ENCODE results near the gene MARCHF4. TPM values are rescaled to one million over a fixed set of nuclear protein-coding genes. Genes with fewer than 3 reads are reported as not detected.

Gene MARCHF4
- total RNA-seq: not detected in 2 replicates

- intact Hi-C loops (cut with micrococcal nuclease): loop anchor here (1.0 kb wide), 1 partner anchor 40 kb away; the partner anchor contains the start of gene SMARCAL1
These were observed at the start of gene MARCHF4 for GRCh38 chr2:216371721-216372702. MARCHF4 (minus strand) TSS chr2:216372483; CDS start chr2:216370260, 2,223 bp downstream.

DNA sequence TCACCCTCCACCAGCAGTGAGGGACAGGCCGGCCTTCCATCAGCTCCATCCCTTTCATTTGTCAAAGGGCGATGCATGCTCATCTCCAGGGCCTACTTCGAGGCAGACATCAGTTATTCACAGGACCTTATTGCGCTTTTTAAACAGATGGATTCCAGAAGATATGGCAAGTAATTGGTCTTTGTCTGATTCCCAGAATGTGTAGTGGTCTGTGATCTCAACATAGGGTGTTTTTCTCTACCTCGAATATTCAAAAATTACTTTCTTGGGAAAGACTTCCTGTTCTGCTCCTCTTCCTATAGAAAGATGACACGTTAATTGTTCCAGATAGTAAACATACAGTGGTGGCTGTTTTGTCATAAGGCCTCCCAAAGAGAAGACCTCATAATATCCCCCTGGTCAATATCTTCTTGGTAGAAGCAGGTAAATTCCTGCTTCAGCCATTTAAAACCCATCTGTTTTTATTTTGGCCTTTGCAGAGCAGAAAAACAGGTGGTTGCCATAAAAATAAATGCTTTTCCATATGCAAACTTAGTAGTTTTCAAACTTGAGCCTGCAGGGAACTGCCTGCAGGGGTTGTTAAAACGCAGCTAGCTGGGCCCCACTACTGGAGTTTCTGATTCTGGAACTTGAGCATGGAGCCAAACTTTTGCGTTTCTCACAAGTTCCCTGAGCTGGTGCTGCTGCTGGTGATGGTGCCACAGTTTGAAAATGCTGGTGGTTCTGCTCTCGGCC is 48.3 kb upstream of the MARCHF4 start:
- intact Hi-C loops (cut with micrococcal nuclease): no loop called here

GRCh38 chr2:216418981-216419380 is 46.7 kb upstream of the MARCHF4 start:
- intact Hi-C loops (cut with micrococcal nuclease): no loop called here

DNA sequence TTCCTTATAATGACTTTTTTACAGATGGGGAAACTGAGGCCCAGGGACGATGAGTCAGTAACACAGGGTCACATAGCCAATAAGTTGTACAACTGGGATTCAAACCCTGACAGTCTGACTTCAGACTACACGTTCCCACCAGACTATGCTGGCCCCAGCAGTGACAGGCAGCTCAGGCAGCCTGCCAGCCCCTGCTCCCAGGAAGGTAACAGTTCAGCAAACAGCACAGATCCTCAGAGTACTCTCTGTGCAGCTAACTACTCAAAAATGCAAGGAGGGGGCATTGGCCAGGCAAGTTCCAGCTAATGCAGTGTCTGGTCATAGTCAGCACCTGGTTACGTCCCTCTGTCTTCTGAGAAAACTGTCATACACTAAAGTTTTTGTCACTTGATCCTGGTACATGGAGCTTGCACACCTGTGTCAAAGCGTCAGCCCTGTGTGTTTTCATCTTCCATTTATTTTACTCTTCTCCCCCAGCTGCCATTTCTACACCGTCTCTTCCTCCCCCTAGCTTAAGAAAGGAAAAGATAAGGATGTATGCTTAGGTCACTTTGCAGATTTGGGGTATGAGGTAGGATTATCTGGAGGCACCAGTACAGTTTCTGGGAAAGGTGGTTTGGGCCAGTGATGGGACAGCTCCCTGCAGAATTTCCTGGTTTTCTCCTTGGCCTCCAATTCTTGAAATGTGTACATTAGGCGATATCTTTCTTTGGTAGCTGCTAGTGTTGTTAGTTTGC is 44.5 kb upstream of the MARCHF4 start:
- intact Hi-C loops (cut with micrococcal nuclease): no loop called here

DNA sequence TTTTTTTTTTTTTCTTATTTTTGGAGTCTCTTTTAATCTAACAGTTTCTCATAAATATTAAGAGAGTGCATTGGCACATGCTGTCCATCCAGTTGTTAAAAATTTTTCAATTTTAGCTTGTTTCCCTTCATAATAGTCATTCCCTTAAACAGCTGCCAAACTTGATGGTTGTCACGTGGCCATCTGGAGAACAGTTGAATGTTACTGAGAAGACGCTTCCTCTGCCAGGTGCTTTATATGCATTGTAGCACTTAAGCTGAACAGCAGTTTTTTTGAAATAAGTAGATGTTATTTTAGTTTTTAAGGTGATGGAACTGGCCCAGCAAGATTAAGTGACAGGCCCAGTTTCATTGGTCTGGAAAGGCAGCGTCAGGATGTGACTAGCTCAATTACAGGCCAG is 43.3 kb upstream of the MARCHF4 start:
- intact Hi-C loops (cut with micrococcal nuclease): no loop called here

GRCh38 chr2:216414772-216415319 is 42.6 kb upstream of the MARCHF4 start:
- intact Hi-C loops (cut with micrococcal nuclease): loop anchor here (5.0 kb wide), 1 partner anchor 1812 kb away; no protein-coding TSS in a partner anchor

- intact Hi-C loops (cut with micrococcal nuclease): loop anchor here (2.0 to 5.0 kb wide), 2 partner anchors 25 to 1813 kb away; no protein-coding TSS in a partner anchor
These were observed 41.6 kb upstream of the MARCHF4 start for GRCh38 chr2:216413882-216414281.

DNA sequence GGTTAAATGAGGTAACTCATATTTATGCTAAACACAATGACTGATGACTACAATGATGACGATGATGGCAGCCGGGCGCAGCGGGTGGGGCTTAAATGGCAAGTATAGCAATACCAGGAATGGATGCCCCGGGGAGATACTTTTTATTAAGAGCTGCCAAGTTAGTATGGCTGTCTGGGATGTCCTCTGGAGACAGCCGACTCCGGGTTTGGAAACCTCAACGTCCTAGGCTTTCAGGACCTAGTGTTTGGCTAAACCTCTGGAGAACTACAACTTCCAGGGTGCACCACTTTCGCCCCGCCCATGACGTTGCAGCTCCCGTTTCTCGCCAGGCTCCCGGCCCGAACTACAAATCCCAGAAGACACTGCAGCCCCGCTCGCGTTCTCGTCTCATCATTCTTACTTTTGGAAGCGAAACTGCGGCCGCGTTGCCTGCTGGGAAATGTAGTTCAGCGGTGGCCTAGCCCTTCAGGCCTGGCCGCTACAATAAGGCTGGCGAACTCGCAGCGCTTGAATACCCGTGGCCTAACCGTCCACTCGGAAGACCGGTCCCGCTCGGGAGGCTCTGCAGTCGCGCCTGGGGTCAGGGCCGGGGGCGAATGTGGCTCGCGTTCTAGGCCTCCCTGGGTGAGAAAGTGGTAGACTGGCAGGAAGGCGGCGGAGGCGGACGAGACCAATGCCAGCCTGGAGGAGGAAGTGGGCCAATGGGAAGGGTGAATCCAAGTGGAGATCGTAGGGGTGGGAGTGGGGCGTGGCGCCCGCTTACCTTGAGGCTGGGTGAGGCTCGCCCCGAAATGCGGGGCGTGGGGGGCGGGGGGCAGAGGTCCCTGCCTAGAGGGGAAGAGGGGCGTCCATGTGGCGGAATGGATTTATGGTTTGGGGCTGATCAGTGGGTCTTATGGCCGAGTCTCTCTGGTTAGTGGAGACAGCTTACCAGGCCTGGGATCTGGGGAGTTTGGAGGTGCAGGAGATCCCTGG is 40.0 kb upstream of the MARCHF4 start, which contains the start of gene SMARCAL1:
SMARCAL1 (plus strand) TSS at position 463 of the 978 bp plus-strand sequence. CDS start 2,221 bp downstream, outside the sequence.
- intact Hi-C loops (cut with micrococcal nuclease): loop anchor here (1.0 to 5.0 kb wide), 10 partner anchors 24 to 1858 kb away; partner anchors contain the start of genes AAMP, ATIC, MARCHF4 and MREG

DNA sequence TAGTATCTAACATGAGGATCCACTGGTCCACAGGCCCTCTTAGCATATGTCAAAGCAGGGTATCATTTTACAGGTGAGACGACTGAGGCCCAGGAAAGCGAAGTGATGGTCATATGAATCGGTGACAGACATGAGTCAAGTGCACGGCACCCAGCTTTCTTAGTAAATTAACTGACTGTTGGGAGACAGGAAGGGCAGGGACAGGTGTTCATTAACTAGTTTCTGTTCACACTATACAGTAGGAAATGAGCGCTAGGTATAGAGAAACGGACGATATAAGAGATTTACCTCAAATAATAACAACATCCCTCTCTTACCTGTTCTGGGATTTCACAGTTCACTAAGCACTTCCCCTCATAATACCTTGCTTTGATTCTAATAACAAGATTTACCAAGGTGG is 38.3 kb upstream of the MARCHF4 start:
- intact Hi-C loops (cut with micrococcal nuclease): loop anchor here (5.0 kb wide), 1 partner anchor 1817 kb away; no protein-coding TSS in a partner anchor

GRCh38 chr2:216408426-216409290 is 36.4 kb upstream of the MARCHF4 start:
- intact Hi-C loops (cut with micrococcal nuclease): no loop called here

- intact Hi-C loops (cut with micrococcal nuclease): loop anchor here (1.0 kb wide), 1 partner anchor 19 kb away; no protein-coding TSS in a partner anchor
These were observed 34.5 kb upstream of the MARCHF4 start for GRCh38 chr2:216406826-216407225.

- intact Hi-C loops (cut with micrococcal nuclease): loop anchor here (2.0 kb wide), 3 partner anchors 183 to 261 kb away; no protein-coding TSS in a partner anchor
These were observed 33.3 kb upstream of the MARCHF4 start for GRCh38 chr2:216405588-216405987.

DNA sequence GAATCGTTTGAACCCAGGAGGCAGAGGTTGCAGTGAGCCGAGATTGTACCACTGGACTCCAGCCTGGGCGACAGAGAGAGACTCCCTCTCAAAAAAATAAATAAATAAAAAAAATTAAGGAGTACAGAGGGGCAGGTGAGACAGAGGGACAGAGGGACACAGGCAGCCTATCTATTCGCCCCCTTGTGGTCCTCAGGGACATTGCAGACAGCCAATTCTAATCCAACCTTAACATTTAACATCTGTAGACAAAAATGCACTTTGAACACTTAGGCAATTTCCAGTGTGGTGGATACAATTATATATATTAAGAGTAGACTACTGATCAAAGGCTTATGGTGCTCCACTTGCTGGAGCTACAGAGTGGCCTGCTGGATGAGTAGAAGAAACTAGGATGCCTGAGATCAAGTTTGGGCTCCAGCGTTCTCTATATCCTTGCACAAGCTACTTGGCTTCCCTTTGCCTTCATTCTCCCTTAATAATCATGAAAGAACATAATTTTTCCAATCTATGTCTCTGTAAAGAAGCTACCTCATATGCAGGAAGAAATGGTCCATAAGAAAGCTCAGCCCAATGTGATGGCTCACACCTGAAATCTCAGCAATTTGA is 31.8 kb upstream of the MARCHF4 start:
- intact Hi-C loops (cut with micrococcal nuclease): loop anchor here (1.0 to 2.0 kb wide), 7 partner anchors 51 to 370 kb away; no protein-coding TSS in a partner anchor

GRCh38 chr2:216402751-216403150 is 30.5 kb upstream of the MARCHF4 start:
- intact Hi-C loops (cut with micrococcal nuclease): no loop called here

- intact Hi-C loops (cut with micrococcal nuclease): no loop called here
These were observed 27.3 kb upstream of the MARCHF4 start for GRCh38 chr2:216399621-216400020.

DNA sequence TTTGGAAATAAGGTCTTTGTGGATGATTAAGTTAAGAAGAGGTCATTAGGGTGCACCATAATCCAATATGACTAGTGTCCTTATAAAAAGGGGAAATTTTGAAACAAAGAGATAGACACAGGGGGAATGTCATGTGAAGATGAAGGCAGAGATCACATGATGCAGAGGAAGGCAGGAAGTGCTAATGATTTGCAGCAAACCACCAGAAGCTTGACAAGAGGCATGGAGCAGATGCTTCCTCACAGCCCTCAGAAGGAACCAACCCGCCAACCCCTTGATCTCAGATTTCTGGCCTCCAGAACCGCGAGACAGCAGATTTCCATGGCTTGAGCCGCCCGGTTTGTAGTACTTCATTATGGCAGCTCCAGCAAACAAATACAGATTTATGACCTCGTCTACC is 22.6 kb upstream of the MARCHF4 start:
- intact Hi-C loops (cut with micrococcal nuclease): no loop called here

DNA sequence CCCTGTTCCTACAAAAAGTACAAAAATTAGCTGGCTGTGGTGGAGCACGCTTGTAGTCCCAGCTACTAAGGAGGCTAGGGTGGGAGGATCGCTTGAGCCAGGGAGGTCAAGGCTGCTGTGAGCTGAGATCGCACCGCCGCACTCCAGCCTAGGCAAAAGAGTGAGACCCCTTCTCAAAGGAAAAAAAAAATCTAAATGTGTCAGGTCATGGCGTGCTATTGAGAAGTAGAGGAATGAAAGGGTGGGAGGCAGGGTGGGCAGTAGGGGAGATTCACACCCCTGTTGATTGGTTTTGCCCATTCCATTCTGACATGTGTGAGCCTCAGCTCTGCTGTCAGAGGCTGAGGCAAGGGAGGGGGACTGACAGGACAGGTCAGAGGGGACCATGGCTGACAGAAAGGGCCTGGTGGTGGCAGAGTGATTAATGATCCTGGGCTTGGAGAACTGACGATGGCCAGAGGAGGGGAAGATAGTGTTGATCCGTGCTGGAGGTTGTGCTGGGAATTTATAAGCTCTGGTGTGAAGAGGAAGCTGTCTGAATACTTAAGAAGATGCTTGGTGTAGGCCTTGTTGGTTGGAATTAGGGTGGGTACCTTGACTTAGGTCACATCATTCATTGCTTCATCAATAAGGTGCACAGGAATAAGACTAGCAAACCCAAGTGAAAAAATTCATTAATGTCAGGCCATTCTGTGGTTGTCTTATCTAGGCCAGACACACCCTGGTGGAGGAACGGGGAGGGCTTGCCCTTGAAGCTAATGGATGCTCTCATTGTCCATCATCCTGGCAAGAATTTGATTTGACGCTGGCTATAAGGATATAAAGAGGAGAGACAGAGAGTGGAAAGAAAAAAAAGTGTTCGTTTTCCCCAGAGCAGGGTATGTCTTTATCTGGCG is 20.9 kb upstream of the MARCHF4 start:
- intact Hi-C loops (cut with micrococcal nuclease): no loop called here
